ENCODE measurements around the gene ZNG1A.
"Not testable (repeated sequence)": the region's sequence is repeated elsewhere in the genome, so short reads cannot be mapped to it uniquely, and the experiment has no call there.

GRCh38 chr9:151173-151572 lies 27.7 kb downstream of the ZNG1A start:
- not testable (repeated sequence) for TF ChIP-seq ZBTB1, ZNF585B, PATZ1 (tag by site-specific recombination; IDR thresholded peaks at IDR 0.05)
- TF ChIP-seq, protein P1, sequence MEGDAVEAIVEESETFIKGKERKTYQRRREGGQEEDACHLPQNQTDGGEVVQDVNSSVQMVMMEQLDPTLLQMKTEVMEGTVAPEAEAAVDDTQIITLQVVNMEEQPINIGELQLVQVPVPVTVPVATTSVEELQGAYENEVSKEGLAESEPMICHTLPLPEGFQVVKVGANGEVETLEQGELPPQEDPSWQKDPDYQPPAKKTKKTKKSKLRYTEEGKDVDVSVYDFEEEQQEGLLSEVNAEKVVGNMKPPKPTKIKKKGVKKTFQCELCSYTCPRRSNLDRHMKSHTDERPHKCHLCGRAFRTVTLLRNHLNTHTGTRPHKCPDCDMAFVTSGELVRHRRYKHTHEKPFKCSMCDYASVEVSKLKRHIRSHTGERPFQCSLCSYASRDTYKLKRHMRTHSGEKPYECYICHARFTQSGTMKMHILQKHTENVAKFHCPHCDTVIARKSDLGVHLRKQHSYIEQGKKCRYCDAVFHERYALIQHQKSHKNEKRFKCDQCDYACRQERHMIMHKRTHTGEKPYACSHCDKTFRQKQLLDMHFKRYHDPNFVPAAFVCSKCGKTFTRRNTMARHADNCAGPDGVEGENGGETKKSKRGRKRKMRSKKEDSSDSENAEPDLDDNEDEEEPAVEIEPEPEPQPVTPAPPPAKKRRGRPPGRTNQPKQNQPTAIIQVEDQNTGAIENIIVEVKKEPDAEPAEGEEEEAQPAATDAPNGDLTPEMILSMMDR (tag by site-specific recombination; IDR thresholded peaks at IDR 0.05), result not testable (repeated sequence)
- TF ChIP-seq, protein P2, sequence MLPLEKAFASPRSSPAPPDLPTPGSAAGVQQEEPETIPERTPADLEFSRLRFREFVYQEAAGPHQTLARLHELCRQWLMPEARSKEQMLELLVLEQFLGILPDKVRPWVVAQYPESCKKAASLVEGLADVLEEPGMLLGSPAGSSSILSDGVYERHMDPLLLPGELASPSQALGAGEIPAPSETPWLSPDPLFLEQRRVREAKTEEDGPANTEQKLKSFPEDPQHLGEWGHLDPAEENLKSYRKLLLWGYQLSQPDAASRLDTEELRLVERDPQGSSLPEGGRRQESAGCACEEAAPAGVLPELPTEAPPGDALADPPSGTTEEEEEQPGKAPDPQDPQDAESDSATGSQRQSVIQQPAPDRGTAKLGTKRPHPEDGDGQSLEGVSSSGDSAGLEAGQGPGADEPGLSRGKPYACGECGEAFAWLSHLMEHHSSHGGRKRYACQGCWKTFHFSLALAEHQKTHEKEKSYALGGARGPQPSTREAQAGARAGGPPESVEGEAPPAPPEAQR (tag by site-specific recombination; IDR thresholded peaks at IDR 0.05), result not testable (repeated sequence)
